HepG2 (cell line): Measurements from ENCODE around the gene MAPK7.

ENCODE experiments used
- KDM6A ChIP-seq: IDR thresholded peaks from 2 replicates; pipeline ENCODE4 v1.6.1; 2016; ENCODE audit warnings: low read depth
- MYNN ChIP-seq: sonication (generic); formaldehyde crosslinking; IDR thresholded peaks from 2 replicates; pipeline ENCODE4 v1.4.0; 2020; ENCODE audit warnings: mild to moderate bottlenecking, low read depth, missing genetic modification reagents
- POLR2A ChIP-seq, 2 experiments: IDR thresholded peaks; 2 replicates each; pipeline ENCODE4 v1.6.1; 2011; ENCODE audit warnings: low read depth in 2 of 2, low read length in 2 of 2, mild to moderate bottlenecking in 1 of 2, moderate library complexity in 1 of 2; ENCODE audit not compliant: insufficient read depth in 1 of 2
- POLR2AphosphoS5 ChIP-seq: IDR thresholded peaks from 2 replicates; pipeline ENCODE4 v1.6.1; 2012; ENCODE audit warnings: low read depth, low read length
- SIN3A ChIP-seq: IDR thresholded peaks from 2 replicates; pipeline ENCODE4 v1.6.1; 2011; ENCODE audit warnings: low read depth, mild to moderate bottlenecking, control low read depth, low read length, borderline replicate concordance
- U2AF1 ChIP-seq: fragments of 200-400 bp; formaldehyde crosslinking; optimal IDR thresholded peaks from 2 replicates; pipeline ENCODE3; 2017; ENCODE audit warnings: mild to moderate bottlenecking, low read depth, low read length
- ZBTB7B ChIP-seq: sonication (generic); formaldehyde crosslinking; IDR thresholded peaks from 2 replicates; pipeline ENCODE4 v1.4.0; 2020; ENCODE audit warnings: missing genetic modification reagents
- TF ChIP-seq, protein P1 (sequence below): sonication (generic); formaldehyde crosslinking; IDR thresholded peaks from 2 replicates; pipeline ENCODE4; 2020; ENCODE audit warnings: missing genetic modification reagents, mild to moderate bottlenecking, borderline replicate concordance

DNA sequence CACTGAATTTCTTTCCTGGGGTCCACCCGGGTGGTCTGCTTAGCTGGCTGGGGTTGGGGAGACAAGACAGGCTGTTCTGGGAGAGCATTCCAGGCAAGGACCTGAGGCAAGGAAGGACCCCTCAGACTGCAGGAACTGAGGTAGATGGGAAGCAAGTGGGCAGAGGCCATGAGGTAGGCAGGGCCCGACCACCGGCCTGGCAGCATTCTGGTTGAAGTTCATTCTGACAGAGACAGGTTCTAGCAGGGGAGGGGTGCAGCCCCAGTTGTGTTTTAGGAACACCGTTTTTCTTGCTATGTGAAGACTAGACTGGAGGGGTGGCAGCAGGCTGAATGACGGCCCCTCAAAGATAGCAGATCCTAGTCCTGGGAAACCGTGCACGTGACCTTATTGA, 33.2 kb upstream of the MAPK7 start:
- no peak for TF ChIP-seq POLR2AphosphoS5
- no peak for TF ChIP-seq MYNN (CRISPR knock-in tag)
- TF ChIP-seq SIN3A, result no peak
- TF ChIP-seq ZBTB7B (CRISPR knock-in tag), result no peak
- TF ChIP-seq POLR2A (IDR thresholded peaks at IDR 0.05; ENCODE audit: insufficient read depth in 1 of 2, low read depth in 2 of 2, low read length in 2 of 2), result no peak
- TF ChIP-seq KDM6A (CRISPR knock-in tag), result no peak
- TF ChIP-seq U2AF1, result no peak
- TF ChIP-seq, protein P1, sequence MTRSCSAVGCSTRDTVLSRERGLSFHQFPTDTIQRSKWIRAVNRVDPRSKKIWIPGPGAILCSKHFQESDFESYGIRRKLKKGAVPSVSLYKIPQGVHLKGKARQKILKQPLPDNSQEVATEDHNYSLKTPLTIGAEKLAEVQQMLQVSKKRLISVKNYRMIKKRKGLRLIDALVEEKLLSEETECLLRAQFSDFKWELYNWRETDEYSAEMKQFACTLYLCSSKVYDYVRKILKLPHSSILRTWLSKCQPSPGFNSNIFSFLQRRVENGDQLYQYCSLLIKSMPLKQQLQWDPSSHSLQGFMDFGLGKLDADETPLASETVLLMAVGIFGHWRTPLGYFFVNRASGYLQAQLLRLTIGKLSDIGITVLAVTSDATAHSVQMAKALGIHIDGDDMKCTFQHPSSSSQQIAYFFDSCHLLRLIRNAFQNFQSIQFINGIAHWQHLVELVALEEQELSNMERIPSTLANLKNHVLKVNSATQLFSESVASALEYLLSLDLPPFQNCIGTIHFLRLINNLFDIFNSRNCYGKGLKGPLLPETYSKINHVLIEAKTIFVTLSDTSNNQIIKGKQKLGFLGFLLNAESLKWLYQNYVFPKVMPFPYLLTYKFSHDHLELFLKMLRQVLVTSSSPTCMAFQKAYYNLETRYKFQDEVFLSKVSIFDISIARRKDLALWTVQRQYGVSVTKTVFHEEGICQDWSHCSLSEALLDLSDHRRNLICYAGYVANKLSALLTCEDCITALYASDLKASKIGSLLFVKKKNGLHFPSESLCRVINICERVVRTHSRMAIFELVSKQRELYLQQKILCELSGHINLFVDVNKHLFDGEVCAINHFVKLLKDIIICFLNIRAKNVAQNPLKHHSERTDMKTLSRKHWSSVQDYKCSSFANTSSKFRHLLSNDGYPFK, result no peak
